GM12864 (cell line): ENCODE results near the gene SNAP29.

Experiments
- DNase-seq: peaks from one replicate; pipeline ENCODE4 v3.0.0-alpha.2; 2011; ENCODE audit warnings: low read depth
- H3K4me3 ChIP-seq: 2 replicates; pipeline ENCODE4 v1.5.1; 2011; ENCODE audit warnings: mild to moderate bottlenecking, low read depth, low read length, control low read depth
- CTCF ChIP-seq: IDR thresholded peaks from 2 replicates; pipeline ENCODE4 v1.5.1; 2011; ENCODE audit warnings: low read depth, mild to moderate bottlenecking, moderate library complexity, low read length, control low read depth, inconsistent platforms; ENCODE audit errors: missing control alignments

The SNAP29 gene

GRCh38 chr22:20847318-20847822 is 11.4 kb upstream of the SNAP29 start:
- DNase-seq = no peak
- H3K4me3 ChIP-seq = no peak overlapping the region
- no peak for TF ChIP-seq CTCF

- DNase-seq = no peak
- TF ChIP-seq CTCF = no peak
Measured at GRCh38 chr22:20852076-20852475, 6.7 kb upstream of the SNAP29 start.

GRCh38 chr22:20852503-20852902 is 6.3 kb upstream of the SNAP29 start:
- no peak overlapping the region for H3K4me3 ChIP-seq
- no peak for DNase-seq
- no peak for TF ChIP-seq CTCF

More at GRCh38 chr22:20852076-20852475, 6.7 kb upstream of the SNAP29 start:
- H3K4me3 ChIP-seq = no peak overlapping the region

- TF ChIP-seq CTCF = no peak
- no peak overlapping the region for H3K4me3 ChIP-seq
- no peak for DNase-seq
Measured at GRCh38 chr22:20853236-20853660, 5.6 kb upstream of the SNAP29 start.

GRCh38 chr22:20857247-20857643 is 1.6 kb upstream of the SNAP29 start:
- no peak for TF ChIP-seq CTCF
- DNase-seq = no peak
- peak overlapping the region; percentile 71 for H3K4me3 ChIP-seq

GRCh38 chr22:20857838-20858614 is 781 bp upstream of the SNAP29 start:
- peak overlapping the region; percentile 71 for H3K4me3 ChIP-seq
- peak; percentile 49 for DNase-seq
- peak; percentile 4 for TF ChIP-seq CTCF

GRCh38 chr22:20859615-20860014 is 808 bp downstream of the SNAP29 start:
- TF ChIP-seq CTCF = no peak
- DNase-seq = no peak
- peak overlapping the region; percentile 71 for H3K4me3 ChIP-seq
